NCI-H1105 treated with DMSO at 0.1 percent for 48 hours (cell line): Measurements from ENCODE around the gene TRPM2.

Source experiments
- DNase-seq: peaks from one replicate; lab custom pipeline; 2025; lab: John Stamatoyannopoulos, UW

TRPM2 gene

DNA sequence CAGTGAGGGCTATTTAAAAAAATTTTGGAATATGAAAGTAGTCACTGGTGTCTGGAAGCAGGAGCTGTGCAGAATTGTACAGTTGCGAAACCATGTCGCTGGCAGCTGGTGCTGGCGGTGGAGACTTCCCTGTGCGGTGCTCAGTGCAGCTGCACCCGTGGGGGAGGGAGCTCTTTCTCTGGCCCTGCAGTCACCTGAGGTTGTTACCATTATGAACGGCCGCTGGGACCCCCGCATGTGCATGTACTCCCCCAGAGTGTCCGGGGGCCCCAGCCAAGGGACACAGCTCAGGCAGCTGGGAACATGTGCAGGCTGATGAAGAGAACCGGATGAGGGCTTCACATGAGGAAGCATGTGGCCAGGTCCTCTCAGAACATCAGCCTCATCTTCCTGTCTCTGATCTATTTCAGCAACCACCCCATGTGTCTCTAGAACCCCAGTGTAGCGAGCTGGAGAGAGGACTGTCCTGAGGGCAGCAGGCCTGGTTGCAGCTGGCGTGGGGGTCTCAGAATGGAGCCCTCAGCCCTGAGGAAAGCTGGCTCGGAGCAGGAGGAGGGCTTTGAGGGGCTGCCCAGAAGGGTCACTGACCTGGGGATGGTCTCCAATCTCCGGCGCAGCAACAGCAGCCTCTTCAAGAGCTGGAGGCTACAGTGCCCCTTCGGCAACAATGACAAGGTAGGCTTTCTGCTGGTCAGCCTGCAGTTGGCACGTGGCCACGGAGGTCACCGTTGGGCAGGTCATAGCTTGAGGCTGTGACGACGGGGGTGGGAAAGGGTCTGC is at the start of gene TRPM2:
Gene TRPM2 (plus strand): TSS at position 431 of the 780 bp plus-strand sequence. CDS start 80 bp downstream, at position 511.
- DNase-seq = no peak

GRCh38 chr21:44304011-44304616 is 49.3 kb upstream of the TRPM2 start:
- DNase-seq = no peak

DNA sequence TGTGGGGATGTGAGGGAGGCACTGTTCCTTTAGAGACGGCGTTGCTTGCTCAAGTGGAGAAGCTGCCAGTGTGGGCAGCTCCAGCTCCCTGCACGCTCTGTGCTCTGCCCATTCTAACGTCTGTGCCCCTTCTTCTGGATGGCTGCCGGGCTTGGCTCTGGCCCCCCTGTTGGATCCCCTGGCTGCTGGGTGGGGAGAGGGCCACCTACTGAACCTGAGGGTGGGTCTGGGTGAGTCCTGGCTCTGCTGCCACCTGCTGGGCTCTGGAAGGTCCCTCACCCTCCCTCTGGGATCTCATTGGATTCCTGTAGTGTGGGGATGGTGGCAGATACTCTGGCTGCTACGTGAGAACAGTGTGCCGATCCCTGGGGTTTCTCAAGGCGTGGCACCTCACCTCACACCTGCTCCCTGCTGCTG is 48.5 kb upstream of the TRPM2 start:
- DNase-seq = peak; percentile 19

GRCh38 chr21:44305691-44306090 is 47.7 kb upstream of the TRPM2 start:
- no peak for DNase-seq

DNA sequence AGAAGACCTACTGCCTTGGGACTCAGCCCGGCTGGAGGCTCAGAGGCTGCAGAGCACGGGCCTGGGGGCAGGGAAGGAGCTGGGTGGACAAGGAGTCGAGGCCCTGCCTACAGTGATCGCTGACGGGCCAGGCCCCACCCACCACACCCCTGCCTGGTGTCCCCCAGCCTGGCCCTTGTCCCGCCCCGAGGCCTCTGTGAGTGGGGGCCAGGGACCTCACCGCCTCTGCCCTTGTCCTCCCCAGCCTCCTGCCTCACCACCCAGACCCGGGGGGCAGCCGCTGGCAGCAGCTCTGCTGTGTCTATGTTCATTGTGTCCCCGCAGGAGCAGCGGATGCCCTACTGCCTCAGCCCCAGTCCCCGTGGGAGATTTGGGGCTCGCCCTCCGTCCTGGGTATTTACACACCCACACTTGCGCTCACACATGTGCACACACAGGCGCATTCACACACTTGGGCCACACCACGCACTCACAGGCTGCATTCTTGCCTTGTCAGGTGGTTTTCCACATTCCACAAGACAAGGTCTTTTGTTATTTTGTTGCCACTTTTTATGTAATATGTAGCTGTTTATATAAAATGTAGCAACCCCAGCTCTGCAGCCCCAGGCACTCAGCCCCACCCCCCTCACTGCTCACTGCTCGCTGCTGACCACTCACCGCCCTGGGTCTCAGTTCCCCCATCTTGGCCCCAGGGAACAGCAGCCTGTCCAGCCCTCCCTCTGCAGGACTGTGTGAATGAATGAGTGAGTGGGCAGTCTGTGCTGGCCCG is 46.3 kb upstream of the TRPM2 start:
- no peak for DNase-seq

DNA sequence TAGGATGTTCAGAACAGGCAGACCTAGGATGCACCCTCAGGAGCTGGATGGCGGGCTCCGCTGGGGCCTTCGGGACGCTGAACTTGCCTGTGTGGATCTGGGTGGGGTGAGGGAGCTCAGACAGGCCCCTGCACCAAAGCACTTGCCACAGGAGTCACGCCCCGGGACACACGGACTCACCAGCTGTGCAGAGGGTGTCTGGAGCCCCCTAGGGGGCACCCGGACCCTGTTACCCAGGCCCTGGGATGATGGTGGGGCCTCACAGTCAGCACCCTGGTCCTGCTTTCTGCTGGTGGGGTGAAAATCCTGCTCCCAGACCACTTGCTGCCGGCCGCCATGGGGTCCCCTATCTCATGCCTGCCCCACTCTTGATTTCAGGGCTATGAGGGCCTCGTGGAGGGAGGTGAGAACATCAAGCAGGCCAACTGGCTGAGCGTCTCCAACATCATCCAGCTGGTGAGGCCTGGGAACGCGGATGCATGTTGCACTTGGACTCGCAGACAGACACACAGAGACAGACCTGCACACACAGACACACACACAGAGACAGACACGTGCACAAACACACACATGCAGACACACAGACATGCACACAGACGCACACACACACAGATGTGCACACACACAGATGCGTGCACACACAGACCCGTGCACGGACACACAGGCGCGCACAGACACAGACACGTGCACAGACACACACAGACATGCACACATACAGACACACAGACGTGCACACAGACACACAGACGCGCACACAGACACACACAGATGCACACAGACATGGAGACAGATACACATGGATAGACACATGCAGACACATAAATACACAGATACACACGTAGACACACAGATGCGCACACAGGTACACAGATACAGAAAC is 42.6 kb upstream of the TRPM2 start:
- DNase-seq = no peak

DNA sequence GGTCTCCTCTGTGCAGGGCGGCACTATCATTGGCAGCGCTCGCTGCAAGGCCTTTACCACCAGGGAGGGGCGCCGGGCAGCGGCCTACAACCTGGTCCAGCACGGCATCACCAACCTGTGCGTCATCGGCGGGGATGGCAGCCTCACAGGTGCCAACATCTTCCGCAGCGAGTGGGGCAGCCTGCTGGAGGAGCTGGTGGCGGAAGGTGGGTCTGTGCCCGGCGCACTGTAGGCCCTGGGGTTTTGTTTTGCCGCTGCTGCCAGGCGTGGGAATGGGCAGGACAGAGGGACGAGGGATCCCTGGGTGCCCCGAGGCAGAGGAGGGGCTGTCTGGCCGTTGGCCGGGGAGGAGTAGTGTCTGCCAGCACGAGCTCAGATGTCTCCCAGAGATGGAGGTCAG is 41.3 kb upstream of the TRPM2 start:
- DNase-seq = no peak

- no peak for DNase-seq
Measured at GRCh38 chr21:44312716-44313115, 40.7 kb upstream of the TRPM2 start.

GRCh38 chr21:44313451-44313850 is 40.0 kb upstream of the TRPM2 start:
- DNase-seq = no peak

DNA sequence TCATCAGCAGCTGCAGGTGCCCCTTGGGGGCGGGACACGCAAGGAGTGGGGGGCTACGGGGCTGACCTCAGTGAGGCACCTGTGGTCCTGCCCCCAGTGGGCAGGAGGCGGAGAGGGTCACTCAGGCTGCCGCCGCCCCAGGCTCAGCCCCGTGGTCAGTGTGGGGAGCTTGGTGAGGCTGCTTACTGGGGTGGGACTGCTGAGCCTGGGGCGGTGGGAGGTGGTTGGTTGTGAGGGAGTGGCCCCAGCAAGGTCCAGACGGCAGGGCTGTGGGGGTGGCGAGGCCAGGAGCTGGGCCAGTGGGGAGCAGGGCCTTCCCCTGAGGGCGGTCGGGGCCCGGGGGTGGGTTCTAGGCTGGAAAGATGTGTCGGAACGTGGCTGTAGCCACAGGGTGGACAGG is 39.3 kb upstream of the TRPM2 start:
- no peak for DNase-seq

DNA sequence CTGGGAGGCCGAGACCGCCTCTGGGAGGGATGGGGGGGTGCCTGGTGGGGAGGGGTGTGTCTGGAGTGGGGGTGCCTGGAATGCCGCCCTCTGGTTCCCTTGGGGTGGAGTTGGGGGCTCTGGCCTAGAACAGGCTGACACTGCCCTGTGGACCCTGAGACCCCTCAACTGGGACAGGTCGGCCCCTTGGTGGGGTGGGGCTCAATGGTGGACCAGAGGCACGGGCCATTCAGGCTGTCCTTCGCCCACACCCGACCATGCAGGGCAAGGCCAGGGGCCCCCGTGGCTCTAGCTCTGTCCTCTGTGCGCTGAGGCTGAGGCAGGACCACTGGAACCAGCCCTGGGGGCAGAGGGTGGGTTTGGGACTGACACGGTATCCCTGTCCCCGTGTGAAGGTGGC is 38.9 kb upstream of the TRPM2 start:
- no peak for DNase-seq

DNA sequence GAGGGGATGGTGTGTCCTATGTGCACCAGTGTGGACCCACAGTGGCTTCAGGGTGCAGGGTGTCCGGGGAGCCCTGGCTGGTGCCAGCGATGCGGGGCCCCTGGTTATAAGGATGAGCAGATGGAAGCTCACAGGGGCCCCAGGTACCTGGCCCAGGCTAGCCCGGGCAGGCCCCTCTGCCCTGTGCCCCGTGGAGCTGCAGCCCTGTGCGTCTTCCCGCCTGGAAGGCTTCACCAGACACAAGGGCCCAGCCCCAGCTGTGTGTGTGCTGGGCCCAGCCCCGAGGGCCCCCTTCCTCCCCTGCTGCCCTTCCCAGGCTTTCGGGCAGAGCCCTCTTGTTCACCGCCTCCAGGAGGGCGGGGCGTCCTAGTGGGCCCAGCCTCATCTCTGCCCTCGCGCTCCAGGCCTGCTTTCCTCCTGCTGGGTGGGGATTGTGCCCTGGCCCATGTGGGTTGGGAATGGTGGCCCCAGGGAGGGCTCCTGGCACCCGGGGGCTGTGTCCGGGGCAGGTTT is 37.7 kb upstream of the TRPM2 start:
- no peak for DNase-seq

- no peak for DNase-seq
Measured at GRCh38 chr21:44316277-44316900, 37.0 kb upstream of the TRPM2 start.

- DNase-seq = no peak
Measured at GRCh38 chr21:44317241-44317782, 36.1 kb upstream of the TRPM2 start.

- no peak for DNase-seq
Measured at GRCh38 chr21:44317871-44318270, 35.5 kb upstream of the TRPM2 start.

DNA sequence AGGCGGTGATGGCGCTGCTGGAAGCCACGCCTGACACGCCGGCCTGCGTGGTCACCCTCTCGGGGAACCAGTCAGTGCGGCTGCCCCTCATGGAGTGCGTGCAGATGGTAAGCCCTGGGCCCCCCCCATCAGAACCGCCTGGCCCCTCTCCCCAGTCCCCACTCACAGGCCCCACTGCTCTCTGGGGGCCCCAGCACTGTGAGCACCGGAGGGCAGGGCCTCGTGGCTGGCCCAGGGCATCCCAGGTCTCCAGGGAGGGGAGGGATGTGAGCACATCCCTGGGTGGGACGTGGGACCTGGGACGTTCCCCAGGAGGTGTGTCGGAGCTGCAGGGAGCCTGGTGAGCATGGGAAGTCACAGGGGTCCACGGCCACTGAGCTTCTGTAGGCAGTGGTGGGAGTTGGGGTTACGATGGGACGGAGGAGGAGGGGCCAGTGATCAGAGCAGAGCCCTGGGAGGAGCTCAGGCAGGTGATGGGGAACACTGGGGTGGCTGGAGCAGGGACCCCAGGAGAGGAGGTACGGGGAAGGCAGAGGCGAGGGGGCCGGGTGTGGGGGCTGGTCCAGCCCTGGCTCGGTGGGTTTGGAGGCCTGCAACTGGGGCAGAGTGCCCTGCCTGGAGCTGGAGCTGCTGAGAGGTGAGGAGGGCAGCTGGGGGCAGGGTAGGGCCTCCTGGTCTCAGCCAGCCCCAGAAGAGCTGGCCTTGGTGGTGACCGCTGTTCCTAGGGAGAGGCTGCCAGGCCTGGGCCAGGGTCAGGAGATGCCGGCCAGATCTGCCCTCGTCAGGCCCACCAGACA is 34.7 kb upstream of the TRPM2 start:
- no peak for DNase-seq

- no peak for DNase-seq
Measured at GRCh38 chr21:44319407-44320065, 33.9 kb upstream of the TRPM2 start.

- DNase-seq = no peak
Measured at GRCh38 chr21:44320847-44321246, 32.6 kb upstream of the TRPM2 start.

DNA sequence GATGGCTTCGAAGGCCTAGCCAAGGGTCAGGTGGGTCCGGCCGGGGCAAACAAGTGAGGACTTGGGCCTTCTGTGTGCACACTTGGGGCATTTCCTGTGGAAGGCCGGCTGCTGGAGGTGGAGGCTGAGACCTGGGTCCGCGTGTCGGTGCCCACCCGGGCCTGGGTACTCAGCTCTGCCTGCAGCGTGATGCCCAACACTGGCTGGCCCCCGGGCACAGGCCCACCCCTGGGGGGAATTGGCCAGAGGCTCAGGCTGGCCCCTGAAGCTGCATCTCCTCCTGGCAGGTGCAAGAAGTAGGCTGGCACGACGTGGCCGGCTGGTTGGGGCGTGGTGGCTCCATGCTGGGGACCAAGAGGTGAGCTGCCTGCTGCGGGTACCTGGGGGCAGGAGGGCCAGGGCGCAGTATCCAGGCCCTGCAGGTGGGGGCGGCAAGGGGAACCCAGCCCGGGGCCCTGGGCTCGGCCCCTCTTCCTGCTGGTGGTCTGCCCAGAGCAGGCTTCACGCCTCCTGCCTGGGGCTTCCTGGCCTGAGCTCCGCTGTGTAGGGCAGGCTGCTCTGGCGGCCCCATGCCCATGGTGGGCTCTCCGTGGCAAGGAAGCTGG is 31.5 kb upstream of the TRPM2 start:
- DNase-seq = no peak
